DMS53 (cell line): ENCODE results near the gene DCHS1.

Source experiments
- DNase-seq: peaks from one replicate; lab custom pipeline; 2025; lab: John Stamatoyannopoulos, UW

The DCHS1 gene

DNA sequence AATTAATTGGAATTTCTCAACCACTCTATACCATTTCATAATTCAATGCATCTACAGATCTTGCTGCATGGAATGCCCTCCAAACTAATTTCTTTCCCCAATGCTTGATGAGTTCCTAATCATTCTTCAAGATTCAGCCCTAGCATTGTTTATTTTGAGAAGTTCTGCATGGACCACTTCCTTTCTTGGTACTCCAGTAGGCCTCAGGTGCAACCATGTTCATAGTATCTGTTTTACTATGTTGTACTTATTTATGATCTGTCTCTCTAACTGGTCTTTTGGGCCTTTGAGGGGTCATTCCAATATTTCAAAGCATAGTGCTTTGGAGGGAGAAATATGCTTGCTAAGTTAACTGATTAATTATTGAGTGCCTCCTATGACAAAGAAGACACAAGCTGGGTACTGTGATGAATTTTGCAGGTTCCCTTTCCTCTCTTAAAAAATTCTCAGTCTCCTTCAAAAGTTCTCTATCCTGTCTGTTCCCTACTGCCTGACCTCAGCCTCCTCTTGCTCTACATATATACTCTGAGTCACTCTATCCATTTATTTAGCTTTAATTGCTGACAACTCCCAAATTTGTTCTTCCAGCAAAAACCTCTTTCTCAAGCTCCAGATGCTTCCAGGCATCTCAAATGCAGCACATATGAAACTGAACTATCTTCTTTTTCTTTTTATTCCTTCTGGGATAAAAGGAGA lies 18.1 kb upstream of the DCHS1 start:
- DNase-seq, result no peak

DNA sequence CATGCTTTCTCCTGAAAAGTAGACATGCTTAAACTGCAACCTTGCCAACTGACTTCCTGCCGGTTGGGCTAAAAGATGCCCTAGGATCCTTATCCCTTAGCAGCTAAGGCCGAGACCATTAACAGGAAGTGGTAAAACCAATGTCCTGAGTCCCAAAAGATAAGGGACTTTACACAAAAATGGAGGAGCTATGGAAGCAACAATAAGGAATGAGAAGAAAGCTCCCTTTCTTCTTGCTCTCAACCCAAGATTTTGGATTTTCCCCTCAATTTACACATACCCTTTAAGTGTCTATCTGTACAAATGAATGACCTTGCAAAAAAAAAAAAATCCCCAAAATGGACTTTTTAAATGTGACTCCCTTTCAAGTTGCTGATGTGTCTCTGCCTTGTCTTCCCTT lies 16.4 kb upstream of the DCHS1 start:
- no peak for DNase-seq

DNA sequence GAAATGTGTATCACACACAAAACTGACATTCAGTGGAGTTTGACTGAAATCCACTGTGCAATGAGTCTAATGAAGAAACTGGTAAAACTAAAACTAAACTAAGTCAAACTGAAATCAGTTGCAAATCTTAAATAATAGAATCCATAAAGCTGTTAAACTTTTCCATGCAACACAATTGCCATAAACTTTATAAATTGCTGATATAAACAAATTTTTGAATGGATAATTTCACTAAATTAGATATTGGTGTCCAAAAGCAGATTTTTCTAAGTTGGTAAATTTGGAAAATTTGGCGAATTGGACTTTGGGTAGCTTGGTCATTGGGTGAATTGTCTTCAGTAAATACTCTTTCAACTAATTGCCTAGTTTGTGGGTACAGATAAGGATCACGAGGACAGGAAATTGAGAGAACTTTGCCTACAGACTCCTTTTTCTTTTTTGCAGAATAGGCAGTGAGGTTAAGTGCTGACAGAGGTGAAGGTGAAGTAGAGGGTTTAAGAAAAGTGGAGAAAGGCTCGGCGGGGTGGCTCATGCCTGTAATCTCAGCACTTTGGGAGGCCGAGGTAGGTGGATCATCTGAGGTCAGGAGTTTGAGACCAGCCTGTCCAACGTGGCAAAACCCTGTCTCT lies 14.7 kb upstream of the DCHS1 start:
- DNase-seq, result no peak

DNA sequence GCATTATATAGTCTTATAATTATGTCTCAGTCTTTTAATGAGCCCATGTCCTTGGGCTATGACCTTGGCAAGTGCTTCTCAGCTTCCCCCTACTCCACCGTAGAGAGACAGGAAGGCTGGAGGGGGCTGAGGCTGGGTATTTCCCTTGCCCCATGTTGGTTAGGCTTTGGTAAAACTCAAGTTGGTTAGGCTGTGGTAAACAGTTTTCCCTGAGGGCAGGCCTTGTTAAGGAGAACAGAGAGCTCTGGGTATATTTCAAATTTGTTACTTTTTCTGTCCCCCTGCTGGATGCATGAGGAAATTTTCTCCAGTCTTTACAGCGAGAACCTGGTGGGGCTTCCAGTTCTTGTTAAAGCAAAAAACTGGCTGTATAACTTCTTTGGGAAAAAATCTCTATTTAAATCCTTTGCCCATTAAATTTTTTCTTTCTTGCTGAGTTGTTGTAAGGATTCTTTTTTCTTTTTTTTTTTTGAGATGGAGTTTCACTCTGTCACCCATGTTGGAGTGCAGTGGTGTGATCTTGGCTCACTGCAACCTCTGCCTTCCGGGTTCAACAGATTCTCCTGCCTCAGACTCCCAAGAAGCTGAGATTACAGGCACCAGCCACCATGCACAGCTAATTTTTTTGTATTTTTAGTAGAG lies 12.2 kb upstream of the DCHS1 start:
- peak; percentile 60 for DNase-seq

DNA sequence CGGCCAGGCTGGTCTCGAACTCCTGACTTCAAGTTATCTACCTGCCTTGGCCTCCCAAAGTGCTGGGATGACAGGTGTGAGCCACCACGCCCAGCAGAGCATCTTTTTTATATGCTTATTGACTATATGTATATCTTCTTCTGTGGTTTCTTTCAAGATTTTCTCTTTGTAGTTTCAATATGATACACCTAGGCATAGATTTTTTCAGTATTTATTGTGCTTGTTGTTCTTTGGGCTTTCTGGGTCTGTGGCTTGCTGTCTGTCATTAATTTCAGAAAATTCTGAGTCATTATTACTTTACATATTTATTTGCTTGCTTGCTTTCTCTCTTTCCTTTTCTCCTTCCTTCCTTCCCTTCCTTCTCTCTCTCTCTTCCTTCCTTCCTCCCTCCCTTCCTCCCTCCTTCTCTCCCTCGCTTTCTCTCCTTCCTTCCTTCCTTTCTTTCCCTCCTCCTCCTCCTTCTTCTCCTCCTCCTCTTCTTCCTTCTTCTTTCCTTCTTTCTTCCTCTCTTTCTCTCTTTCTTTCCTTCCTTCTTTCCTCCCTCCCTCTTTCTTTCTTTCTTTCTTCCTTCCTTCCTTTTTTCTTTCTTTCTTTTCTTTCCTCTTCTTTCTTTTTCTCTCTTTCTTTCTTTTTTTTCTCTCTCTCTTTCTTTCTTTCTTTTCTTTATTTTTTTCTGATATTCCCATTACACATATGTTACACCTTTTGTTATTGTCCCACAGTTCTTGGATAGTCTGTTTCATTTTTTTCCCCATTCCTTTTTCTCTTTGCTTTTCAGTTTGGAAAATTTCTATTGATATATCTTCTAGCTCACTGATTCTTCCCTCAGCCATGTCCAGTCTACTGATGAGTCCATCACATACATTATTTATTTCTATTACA lies 10.9 kb upstream of the DCHS1 start:
- DNase-seq, result no peak

DNA sequence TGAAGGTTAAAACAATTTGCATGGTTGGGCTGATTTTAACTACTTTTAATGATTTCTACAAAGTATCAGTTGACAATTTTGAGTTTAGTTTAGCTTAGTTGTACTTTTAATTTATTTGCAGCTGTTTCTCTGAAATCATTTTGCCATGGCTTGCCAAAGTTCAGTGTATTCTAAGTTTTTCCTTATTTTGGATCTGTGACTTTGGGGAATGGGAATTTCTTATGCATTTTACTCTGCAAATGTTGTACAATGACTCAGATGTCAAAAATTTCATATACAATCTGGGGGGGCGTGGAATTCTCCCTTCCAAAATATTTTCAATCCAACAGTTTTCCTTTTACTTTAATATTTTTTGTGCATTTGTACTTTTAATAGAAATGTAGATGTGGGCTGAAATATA lies 8.9 kb upstream of the DCHS1 start:
- no peak for DNase-seq

DNA sequence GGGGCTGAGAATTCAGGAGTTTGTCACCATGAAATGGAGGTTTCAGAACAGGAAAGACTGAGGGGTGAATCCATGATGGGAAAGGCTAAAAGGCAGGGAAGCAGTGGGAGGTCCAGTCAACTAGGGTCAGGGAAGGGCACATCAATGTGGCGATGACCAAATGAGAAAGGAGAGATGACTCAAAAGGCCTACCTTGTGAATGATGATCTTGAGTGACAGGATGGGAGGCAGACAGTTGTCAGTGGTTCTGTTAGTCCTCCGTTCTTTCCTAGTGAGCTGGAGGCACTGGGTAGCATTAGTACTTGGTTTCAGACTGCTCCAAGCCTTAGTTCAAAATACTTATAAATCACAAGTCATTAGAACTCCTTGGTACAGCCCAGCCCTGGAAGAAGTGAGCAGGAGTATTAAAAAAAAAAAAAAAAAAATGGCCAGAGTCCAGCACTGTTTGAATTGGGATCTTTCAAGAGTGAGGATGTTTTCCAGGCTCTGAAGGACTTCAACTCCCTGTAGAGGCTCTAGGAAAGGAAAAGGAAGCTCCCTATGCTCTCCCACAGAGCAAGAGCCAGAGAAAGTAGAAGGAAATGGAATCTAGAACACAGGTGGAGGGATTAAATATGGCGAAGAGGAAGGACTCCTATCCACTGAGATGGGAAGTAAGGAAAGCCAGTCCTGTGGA lies 8.3 kb upstream of the DCHS1 start:
- DNase-seq, result peak; percentile 11

DNA sequence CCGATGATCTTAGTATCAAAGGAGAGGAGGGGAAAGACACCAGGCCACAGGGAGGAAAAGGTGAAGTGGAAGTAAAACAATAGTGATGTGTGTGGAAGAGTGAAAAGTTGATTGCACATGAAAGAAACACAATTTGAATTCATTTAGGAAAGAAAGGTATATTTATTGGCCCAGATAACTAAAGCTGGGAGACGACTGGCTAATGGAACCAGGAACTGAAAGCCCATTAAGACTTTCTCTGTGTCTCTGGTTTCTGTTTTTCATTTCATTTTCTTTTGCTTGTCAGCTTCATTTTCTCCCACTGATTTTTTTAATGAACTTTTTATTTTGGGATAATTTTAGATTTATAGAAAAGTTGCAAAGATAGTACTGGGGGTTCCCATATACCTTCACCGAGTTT lies 5.1 kb upstream of the DCHS1 start:
- no peak for DNase-seq

DNA sequence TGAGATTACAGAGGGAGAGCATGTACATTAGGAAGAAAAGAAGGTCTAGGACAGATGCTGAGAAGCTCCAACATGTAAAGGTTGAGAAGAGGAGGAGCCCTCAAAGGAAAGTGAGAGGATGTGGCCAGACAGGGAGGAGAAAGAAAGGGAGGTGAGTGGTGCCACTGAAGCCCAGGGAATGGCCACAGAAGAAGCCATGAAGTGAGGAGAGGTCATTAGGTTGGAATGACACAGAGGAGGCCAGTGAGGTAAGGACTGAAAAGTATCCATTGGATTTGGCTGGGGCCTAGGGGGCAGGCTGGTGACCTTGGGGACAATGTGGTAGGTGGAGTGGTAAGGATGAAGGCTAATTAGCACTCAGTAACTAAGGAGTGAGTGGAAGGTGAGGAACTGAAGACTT lies 3.0 kb upstream of the DCHS1 start:
- DNase-seq, result no peak

DNA sequence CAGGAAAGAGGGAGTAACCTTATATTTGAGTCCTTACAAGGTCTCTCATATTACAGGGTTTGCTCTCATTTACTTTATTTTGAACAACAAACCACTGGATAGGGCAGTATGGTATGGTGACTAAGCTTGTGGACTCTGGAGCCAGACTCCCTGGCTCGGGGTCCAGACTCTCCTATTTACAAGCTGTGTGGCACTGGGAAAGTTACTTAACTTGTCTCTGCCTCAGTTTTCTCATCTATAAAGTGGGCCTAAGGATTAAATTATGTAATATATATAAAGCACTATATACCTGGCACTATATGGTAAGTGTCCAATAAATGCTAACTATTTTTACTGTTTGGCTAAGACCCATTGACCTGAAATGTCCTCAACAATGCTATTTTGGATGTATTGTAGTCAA lies 1.7 kb upstream of the DCHS1 start:
- DNase-seq, result no peak

DNA sequence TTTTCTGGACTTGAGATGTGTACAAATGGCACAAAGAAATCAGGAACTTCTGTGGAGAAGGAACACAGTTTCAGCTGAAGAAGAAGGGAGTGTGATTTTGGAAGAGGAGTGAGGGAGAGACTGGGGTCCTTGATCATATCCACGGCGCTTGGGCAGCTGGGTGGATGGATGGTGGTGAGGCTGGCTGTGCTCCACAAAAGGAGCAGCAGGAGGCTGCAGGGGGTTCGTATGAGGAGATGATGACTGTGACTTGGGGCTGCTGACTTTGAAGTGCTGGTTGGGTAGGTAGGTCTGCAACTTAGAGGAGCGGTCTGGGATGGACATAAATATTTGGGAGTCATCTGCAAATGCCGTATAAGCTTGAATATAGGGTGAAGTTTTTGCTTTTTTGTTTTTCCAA lies 1.3 kb upstream of the DCHS1 start:
- no peak for DNase-seq

DNA sequence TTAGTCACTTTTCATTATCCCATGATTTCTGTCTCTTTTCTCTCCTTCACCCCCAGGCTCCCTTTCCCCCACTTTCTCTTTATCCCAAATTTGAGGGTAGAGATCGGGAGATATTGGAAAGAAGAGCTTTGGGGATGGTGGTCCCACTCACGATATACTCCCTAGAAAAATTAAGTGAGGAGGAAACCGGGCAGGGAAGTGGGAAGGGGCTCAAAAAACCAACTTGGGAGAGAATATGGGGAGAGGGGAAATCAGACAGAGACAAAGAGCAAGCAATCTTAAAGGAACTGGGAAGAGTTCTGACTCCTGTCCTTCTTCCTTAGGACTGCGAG lies 941 bp upstream of the DCHS1 start:
- no peak for DNase-seq

DNA sequence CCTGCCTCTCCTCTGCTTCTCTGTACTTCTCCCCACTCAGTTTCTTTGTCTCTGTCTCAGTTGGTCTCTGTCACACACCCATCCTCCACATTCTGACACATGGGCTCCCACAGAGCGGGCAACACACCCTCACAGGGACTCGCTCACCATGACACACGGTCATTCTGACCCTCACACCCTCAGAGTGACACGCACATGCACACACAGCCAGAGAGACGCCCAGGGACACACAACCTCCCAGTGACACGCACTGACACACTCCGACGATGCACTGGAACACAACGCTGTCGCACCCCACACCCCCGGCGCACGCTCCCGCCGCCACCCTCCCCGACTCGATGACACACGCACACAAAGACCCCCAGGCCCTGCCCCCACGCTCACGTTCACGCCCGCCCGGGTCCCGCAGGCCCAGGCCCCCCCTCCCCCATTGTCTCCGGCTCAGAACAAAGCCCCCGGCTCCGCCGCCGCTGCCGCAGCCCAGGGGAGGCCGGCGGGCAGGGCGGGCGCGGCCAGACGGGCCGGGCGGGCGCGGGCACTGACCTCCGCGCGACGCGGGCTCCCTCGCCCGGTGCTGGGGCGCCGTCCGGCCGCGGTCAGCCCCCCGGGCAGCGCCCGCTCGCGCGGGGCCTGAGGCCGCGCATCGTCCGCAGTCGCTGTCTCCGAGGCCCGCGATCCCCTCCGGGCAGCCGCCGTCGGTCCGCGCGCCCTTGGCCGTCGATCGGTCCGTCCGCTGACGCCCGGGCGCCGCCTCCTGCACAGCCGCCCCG lies 404 bp downstream of the DCHS1 start:
- DNase-seq, result peak; percentile 37

DNA sequence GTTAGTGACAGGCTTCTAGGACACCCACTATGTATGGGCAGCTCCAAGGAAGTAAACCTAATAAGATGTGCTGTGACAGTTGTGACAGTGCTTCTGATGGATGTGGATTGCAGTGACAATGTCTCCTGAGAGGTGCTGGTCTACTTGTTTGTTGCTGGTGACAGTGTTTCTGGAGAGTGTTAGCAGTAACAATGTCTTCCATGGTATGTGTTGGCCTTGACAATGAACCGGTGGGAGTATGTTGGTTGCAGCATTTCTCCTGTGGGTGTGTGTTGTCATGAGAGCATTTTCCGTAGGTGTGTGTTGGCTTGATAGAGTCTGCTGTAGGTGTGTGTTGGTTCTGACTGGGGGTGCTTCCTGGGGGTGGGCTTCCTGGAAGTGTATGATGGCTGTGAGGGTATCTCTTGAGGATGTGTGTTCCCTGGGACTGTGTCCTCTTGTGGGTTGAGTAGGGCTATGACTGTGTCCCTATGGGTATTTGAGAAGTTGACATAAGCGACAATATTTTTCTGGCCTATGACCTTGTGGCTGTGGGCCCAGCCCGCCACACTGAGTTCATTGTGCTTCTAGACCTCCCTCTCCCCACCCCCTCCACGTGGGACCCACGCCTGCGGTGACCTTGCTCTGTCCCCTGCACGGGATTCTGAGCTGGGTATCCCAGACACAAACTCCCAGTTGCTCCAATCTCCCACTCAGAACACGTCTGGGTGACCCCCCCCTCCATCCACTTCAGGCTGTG lies 1.2 kb downstream of the DCHS1 start:
- no peak for DNase-seq

DNA sequence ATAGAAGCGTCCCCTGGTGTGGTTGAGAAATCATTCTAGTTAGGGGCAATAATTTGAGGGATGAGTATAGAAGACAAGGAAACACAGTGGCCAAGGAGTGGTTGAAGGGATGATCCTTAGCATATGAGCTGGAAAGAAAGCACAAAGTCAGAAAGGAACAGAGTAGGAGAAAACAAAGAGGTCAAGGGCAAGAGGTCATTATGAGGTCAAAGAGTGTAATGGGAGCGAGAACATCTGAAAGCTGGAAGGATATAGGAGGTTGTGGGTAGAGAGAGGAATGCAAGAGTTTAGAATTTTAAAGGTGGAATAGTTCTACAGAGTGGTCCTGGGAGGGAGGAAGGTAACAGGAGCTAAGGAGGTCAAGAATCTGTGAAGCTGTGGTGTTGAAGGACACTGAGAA lies 2.0 kb downstream of the DCHS1 start:
- DNase-seq, result no peak

DNA sequence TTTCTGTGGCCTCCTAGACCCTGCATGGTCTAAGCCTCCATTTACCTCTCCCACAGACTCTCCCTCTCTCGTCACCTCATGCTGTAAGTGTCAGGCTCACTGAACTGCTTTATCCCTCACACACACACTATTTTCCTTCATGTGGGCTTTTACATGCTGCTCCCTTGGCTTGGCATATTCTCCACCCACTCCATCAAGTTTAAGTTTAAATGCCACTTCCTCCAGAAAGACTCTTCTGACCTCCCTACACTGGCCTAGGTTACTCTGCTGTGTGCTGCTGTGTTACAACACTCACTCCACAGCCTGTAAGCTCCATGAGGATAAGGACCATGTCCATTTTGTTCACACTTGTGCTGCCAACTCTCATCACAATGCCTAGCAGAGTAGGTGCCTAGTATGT lies 2.5 kb downstream of the DCHS1 start:
- DNase-seq, result no peak

DNA sequence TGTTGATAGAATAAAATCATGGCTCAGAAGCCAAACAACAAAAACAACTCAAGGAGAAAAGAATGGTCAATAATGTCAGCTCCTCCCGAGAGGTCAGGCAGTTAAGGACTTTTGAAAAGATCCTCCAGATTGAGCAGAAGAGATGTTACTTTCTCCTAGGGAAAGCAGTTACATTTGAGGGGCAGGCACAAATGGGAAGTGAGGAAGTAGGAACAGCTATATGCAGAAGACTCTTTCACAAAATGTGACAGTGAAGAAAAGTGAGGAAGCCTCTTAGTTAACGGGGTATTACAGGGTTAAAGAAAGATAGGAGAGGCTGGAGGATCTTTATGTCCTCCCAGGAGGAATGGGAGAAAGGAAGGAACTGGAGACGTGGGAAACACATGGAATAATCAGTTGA lies 3.4 kb downstream of the DCHS1 start:
- DNase-seq, result no peak

DNA sequence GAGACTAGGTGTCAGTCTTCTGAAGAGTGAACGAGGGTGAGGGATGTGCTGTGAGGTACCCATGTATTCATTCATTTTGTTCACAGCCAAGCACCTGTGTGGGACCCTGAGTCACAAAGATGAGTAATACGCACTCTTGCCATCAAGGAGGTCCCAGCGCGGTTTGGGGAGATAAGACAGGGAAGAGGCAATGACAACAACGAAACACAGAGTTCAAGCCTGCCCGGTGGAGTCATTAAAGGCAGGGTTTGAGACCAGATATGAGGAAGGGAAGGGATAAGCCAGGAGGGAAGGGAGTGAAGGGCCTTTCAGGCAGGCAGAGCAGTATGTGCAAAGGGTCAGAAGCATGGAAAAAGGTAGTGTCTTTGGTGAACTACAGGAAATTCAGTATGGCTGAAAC lies 4.6 kb downstream of the DCHS1 start:
- no peak for DNase-seq

DNA sequence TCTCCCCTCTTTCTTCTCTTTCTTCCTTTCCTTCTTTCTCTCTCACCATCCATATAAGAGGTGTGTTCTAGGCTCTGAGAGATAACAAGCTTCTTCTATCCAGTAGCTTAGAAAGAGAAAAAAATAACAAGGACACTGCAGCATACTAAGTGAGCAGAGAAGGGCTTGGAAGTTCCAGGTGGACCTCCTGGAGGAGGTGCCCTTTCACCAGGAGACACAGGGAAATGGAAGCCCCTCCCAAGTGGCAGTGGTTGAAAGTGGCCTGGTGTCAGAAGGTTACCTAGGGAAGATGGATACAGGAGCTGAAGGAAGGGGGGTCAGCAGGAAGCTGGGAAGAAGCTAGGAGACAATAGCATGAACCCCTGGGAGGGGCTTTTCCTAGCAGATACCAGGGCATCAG lies 5.5 kb downstream of the DCHS1 start:
- DNase-seq, result no peak

DNA sequence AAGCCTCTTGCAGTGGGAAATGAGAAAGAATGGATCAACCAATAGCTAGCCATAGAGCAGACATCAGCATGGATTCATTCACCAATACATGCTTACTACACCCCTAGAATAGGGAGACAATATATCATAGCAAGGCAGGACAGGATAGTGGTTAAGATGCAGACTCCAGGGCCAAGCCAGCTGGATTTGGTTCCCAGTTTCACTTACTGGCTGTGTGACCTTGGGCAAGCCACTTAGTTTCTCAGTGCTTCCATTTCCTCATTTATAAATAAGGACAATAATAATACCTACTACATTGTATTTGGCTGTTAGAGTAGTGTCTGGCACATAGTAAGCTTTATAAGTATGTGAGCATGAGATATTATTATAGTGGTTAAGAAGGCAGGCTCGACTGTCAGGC lies 7.1 kb downstream of the DCHS1 start:
- DNase-seq, result no peak

DNA sequence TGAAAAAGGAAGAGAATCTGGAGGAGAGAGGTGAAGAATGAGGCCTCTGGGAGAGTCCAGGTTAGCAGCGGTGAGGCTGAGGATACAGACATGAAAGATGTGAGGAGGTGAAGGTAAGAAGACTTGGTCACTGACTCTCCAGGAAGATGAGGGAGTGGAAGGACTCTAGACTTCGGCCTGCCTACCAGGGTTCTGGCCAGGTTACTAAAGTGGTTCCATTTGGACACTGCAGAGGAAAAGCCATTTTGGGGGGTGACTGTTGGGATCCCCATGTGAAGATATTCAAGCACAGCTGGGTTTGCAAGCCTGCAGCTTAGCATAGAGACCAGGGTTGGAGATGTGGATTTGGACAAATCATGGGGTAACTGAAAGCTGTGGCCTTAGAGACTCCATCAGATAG lies 7.8 kb downstream of the DCHS1 start:
- no peak for DNase-seq
